NCI-H526 treated with DMSO at 0.1 percent for 48 hours (cell line): Measurements from ENCODE around the gene GGA1.

Source experiments
- DNase-seq: peaks from one replicate; lab custom pipeline; 2025; lab: John Stamatoyannopoulos, UW

GGA1 gene, protein sequence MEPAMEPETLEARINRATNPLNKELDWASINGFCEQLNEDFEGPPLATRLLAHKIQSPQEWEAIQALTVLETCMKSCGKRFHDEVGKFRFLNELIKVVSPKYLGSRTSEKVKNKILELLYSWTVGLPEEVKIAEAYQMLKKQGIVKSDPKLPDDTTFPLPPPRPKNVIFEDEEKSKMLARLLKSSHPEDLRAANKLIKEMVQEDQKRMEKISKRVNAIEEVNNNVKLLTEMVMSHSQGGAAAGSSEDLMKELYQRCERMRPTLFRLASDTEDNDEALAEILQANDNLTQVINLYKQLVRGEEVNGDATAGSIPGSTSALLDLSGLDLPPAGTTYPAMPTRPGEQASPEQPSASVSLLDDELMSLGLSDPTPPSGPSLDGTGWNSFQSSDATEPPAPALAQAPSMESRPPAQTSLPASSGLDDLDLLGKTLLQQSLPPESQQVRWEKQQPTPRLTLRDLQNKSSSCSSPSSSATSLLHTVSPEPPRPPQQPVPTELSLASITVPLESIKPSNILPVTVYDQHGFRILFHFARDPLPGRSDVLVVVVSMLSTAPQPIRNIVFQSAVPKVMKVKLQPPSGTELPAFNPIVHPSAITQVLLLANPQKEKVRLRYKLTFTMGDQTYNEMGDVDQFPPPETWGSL

DNA sequence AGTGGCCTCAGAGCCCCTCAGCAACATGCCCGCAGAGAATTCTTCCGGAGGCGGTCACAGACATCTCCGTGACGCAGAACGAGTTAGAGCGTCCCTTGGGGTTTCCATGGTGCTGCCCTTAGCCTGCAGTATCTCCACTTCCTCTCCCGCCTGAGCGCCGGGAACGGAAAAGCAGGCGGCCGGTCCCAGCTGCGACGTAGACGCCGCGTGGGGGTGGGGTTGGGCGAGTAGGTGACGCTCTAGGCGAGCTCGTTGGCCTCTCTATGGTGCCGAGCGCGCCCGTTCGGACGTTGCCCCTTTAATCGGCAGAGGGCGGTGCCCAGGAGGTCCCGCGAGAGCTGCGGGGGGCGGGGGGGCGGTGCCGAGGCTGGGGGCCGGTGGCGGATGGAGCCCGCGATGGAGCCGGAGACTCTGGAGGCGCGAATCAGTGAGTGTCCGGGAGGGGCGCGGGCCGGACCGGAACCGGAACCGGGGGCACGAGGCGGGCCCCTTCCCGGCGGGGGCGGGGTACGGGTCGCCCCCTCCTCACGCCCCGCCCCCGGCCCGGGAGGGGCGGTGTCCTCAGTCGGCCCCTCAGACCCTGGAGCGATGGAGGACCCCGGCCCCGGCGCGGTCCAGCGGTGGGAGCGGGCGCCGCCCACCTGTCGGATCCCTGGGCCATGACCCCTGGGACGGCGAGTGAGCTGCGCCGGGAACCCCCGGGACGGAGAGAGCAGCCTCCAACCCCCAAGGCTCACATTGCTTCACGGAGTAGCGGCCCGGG, at the start of gene GGA1:
Gene GGA1 (plus strand): TSS at position 358 of the 763 bp plus-strand sequence. CDS start 27 bp downstream, at position 385.
- peak; percentile 96 for DNase-seq

DNA sequence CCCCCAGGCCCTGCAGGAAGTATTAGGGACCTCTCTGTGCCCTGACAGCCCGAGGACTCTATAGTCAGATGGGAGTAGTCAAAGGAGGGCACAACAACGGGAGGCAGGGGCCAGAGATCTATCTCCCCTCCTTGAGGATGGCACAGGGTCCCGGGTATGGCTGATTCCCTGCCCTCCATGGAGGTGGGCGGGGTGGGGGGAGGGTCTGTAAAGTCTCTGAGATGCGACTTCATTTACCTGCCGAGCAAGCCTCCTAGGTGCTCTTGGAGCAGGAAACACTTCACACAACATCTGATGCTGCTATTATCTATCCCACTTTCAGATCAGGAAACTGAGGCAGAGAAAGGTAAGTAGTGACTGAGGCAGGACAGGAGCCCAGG, 49.1 kb upstream of the GGA1 start:
- no peak for DNase-seq

DNA sequence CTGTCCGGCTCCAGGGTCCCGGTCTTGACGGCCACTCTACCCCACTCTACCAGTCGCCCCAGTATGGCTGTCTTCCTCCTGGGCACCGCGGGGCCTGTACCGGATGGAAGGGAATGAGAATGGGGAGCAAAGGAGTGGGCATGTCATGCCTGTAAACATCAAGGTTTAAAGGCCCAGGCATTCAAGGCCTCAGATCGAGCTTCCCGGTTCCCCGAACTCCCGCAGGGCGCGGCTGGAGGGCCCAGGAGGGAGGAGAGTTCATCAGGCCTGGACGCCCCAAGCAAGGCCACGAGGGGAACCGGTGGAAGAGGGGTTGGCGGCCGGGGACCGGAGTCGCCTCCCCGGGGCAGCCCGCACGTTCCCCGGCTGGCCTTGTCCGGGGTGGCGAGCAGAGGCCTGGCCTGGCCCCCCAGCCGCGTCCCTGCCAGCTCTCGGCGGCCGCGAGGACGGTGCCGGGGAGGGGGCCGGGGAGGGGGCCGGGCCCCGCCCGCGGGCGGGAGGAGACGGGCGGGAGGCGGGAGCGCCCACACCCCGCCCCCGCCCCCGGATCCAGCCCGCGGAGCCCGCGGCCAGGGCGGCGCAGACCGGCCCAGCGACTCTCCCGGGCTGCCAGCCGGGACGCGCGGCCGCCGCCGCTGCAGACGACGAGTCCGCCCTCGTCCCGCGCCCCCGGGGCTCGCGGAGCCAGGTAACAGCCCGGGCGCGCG, 48.6 kb upstream of the GGA1 start, which contains the start of gene CDC42EP1:
Gene CDC42EP1 (plus strand): TSS at position 580 of the 707 bp plus-strand sequence. CDS start 5,870 bp downstream, outside the sequence.
- no peak for DNase-seq

DNA sequence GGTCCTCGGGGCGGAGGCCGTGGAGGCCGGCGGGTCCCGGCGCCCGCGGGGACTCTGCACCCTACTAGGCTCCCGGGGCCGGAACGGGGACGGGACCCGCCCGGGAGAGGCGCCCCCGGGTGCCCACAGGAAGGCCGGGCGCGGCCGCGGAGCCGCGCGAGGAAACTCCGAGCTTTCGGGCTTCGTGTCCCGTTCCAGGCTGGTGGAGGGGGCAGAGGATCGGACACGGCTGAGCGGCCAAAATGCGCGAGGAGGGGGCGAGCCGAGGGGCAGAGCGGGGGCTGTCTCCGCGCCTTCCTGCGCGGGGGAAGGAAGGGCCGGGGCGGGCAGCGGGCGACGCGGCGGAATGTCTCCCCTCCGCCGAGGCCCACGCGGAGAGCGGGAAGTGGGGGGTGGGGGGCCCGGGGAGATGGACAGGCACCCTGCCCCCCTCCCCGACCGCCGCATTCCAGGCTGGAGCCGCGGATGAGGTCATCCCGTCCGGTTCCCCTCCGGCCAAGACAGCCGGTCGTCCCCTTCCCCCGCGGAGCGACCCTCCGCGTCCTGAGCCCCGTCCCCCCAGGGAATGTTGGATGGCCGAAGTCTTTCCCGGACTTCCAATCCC, 47.9 kb upstream of the GGA1 start:
- DNase-seq: no peak

DNA sequence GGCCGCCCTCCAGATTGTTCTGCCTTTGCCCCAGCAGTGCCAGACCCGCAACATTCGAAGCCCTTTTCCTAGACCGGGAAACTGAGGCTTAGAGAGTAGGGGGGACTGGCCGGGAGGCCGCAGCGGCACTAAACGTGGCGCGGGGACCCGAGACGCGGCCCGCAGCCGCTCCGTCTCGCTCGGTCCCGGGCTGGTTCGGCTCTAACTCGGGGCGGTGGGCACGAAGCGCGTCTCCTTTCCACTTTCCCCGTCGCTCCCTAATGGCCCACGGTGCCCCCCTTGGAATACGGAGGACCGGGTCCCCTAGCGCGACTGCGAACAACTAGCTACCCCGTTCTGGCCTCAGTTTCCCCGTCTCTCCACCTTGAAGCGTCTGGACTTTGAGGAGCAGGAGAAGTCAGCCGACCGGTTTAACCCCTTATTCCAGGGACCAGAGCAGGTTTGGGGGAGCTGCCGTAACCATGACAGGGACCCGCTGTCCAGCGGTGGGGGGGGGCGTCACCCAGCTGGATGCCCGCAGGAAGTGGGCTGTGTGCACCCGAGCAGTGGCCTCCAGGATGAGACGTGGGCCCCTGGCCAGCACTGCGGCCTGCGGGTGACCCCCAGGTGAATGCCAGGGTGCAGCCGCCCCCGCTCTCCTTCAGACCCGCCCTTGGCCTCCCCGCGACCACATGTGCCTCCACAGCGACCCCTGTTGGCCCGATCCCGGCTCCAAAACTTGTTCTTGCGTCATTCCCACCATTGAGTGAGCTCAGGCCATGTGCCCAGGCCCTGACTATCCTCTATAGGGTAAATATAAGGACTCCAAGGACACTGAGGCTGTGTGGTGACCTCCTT, 47.2 kb upstream of the GGA1 start:
- DNase-seq: no peak

DNA sequence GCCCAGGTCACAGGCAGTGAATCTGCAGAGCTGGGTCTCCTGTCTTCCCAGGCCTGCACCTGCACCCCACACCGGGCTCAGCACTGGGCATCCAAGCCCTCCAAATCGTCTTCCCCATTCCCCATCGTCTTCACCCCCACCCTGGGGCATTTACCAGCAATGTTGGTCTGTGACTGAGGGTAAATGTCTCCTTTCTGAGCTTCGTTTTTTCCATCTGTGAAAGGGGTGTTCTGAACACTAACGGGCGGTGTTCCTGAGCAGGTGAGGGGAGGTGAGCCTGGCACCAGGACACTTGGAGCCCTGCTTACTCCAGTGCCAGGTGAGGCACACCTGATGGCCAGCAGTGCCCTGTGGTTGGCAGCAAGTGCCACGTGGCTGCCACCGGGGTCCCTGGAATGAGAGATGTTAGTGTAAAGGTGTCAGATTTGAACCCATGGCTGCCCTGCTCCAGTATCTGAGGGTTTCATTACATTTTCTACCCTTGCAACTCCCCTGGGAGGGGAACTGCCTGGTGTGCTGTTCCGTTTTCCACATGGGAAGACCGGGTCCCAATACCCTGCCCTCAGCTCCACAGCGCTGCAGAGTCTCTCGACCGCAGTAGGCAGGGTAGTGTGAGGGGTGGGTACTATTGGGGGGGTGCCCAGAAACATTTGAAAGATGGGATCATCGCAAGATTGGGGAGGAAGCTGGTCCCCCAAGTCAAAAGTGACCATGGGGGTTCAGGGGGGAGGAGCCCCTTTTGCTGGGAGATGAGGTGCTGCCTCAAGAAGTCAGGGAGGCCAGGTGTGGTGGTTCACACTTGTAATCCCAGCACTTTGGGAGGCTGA, 46.4 kb upstream of the GGA1 start:
- DNase-seq: no peak

DNA sequence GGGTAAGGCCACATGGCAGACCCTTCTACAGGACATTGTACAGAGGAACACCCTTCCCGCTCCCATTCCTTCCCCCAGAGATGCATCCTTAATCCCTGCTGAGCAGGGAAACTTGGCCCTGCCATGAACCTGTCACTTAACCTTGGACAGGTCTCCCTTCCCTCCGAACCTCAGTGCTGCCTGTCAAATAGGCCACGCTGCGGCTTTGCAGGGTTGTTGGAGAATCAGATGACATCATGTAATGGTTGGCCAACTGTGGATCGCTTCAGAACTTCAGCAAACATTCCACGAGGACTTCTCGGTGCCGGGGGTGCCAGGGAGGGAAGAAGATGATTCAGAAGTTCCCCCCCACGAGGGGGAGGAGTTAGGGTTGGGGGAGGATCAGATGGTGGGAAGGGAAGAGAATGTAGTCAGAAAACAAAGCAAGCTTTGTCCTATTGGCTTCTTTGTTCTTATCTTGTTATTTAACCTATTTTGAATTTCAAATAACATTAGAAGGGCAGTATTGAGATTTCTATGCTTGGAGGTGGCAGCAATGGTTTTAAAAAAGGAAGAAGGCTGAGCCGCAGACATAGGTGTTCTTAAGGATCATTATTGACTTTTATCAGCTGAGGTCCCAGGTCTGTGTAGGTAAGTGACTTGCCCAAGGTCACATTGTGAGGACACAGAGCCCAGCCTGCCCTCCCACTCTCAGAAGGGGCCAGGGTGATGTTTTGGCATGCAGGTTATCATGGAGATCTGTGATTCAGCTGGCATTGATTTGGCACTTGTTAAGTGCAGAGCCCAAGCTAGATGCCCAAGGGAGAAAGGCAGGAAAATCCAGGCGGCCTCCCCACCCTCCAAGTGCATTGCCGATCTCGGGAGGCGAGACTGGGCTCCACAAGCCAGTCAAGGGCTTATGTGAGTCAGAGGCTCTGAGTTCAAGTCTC, 45.2 kb upstream of the GGA1 start:
- DNase-seq: peak; percentile 71

DNA sequence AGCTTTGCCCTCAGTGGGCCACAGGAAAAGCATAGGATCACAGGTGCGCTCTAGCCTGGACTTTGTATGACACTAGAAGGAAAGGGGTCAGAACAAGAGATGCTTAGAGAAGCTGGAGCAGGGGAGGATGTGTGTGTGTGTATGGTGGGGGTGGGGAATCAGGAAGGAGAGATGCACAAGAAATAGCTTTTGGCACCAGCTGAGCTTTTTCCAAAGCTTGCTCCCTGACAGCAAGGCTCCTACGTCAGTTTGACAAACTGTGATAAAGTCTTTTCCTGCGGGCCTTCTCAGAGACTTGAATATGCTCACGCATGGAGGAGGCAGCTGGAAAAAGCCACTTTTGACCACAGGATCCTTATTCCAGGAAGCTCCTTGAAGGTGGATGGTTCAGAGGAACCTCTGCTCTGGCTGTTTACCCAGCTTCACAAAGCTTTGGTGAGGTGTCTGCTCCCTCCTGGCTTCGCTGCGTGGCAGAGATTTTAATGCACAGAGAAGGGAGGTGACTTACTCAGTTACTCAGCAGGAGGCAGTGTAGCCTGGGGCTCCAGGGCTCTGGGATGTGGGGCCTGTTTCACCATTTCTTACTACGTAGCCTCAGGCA, 44.4 kb upstream of the GGA1 start:
- DNase-seq: no peak

DNA sequence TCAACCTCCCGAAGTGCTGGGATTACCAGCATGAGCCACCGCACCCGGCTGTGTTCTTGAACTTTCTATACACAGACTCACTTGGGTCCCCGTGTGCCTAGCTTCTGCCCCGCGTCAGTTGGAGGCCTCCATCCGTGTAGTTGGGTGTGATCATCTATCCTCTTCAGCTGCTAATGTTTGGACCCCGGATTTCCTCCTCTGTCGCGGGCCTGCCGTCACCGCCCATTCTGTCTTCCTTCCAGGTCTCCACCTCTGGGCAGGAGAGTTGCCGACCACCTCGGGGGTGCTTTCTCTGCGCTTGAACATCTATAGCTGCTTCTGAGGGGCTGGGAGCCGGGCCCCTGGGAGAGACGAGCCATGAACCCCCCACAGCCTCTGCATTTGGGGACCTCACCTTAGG, 42.8 kb upstream of the GGA1 start:
- DNase-seq: no peak

DNA sequence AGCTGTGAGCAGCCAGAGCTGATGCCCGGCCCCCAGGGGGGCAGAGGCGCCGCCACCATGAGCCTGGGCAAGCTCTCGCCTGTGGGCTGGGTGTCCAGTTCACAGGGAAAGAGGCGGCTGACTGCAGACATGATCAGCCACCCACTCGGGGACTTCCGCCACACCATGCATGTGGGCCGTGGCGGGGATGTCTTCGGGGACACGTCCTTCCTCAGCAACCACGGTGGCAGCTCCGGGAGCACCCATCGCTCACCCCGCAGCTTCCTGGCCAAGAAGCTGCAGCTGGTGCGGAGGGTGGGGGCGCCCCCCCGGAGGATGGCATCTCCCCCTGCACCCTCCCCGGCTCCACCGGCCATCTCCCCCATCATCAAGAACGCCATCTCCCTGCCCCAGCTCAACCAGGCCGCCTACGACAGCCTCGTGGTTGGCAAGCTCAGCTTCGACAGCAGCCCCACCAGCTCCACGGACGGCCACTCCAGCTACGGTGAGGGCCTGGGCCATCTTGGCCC, 42.3 kb upstream of the GGA1 start:
- DNase-seq: no peak

DNA sequence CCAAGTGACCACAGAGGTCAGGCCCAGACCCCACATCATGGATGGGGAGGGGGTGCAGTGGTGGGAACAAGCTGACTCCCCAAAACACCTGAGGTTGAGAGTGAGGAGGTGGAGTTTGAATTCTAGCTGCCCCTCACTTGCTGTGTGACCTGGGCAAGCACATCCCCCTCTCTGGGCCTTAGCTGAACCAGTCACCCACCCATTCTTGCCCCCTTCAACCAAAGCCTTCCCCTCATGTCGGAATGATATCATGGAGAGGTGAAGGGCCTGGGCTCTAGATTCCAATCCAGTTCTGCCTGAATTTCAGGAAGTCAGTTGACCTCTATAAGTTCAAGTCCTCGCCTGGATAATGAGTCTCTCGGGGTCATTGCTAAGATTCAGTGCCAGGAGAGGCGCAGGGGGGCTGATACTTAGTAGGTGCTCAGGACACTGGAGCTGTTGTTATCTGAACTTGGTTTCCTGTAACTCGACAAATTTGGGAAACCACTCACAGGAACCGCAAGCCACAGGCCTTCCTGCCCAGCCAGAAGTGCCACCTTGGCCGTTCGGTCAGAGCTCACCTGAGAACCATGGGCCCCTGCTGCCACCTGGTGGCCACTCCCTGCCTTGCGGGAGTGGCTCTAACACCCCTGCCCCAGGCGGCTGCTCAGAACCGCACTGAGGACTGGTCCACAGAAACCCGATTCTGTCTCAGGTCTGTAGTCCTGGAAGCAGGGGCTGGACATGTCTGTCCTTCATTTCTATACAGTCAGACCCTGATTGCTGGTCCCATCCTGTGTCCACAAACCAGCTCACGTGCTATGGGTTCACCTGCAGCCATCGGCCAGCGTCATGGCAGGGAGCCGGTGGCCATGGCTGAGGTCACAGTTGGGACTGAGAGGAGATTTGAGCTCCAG, 41.5 kb upstream of the GGA1 start:
- peak; percentile 8 for DNase-seq

DNA sequence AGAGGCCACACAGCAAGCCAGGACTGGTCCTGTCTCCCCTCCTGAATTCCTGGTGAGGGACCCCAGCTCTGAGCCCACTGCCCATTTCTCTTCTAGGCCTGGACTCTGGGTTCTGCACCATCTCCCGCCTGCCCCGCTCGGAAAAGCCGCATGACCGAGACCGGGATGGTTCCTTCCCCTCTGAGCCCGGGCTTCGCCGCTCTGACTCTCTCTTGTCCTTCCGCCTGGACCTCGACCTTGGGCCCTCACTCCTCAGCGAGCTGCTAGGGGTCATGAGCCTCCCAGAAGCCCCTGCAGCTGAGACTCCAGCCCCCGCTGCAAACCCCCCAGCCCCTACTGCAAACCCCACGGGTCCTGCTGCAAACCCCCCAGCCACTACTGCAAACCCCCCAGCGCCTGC, 40.6 kb upstream of the GGA1 start:
- DNase-seq: no peak

DNA sequence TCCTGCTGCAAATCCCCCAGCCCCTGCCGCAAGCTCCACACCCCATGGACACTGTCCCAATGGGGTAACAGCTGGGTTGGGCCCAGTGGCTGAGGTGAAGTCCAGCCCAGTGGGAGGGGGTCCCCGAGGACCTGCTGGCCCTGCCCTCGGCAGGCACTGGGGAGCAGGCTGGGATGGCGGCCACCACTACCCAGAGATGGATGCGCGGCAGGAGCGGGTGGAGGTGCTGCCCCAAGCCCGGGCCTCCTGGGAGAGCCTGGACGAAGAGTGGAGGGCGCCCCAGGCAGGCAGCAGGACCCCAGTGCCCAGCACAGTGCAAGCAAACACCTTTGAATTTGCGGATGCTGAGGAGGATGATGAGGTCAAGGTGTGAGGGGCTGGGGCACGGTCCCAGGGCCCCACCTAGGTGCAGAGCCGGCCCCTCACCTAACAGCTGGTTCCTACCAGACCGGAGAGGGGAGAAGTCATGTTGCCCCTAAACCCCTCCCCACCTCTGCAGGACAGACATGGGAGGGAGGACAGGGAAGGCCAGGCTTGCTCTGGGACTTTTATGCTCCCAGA, 40.1 kb upstream of the GGA1 start:
- no peak for DNase-seq

DNA sequence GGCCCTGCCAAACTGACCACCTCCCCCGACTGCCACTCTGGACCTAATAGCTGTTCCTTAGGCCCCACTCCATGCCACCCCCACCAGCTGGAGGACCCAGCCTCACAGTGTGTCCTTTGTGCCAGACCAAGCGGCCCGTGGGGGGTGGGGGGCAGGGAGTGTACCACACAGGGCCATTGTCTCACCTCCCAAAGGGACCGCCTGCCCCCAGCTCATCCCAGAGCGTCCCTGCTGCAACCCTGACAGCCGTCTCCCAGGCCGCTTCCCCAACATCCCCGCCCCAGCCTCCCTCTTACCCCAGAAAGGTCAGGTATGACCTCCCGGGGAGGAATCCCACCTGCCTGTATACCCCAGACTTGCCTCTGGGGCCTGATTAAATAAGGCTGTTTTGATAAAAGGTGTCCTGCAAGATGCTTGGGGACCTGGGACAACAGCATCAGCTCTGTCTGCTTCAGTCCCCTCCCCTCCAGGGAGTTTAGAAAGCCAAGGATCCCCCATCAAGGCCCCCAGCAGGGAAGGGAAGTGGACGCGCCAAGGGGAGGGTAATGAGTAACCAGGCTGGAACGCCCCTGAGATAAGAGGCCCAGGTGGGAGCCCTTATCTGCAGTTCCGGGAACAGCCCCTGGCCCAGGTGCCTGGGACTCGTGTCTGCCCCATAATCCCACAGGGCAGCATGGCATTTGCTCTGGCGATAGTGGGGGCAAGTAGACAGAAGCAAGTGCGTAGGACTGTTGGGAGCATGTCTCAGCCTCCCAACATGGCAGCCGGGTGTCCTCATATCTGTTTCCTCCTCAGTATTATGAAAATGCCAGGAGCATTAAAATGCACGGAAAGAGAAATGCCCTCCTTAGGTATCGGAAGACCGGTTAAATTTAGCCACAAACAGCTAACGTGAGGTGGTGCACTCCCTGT, 39.4 kb upstream of the GGA1 start:
- no peak for DNase-seq

DNA sequence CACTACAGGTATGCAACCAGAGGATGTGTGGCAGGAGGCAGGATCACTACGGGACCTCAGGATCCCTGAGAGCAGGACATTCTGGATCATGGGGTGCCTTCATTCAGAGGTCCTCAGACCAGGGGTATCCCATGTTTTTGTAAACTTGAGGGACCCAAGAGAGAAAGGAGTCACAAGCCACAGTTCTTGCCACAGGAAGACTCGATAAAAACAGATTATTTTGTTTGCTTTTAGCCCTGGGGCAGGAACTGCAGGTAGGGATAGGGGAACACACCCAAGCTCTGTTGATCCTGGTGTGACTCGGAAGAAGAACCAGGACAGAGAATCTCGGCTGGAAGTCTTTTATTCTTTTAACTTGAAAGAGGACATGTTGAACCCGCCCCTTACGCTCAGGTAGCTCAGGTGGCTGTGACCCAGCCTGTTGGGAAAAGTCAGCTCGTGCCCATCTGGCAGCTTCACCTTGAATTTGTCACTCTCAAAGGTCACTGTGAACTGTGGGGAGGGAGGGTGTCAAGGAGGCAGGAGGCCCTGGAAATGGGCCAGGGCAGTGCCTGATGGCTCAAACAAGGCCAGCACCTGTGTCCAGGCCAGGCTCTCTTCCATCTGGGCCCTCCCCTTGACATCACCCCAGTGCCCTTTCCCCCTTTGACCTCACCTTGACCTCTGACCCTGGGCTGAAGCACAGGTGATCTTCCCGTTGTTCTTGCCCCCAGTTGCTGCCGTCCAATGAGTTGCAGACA, 38.5 kb upstream of the GGA1 start:
- DNase-seq: no peak
